SK-N-SH treated with all-trans-retinoic acid at 6 μM for 48 hours (cell line): Measurements from ENCODE around the gene DCDC1.

Experiments
- ESRRG ChIP-seq: fragments of 250-450 bp; sonication (Bioruptor Pico); IDR thresholded peaks from 2 replicates; pipeline ENCODE4 v1.6.1; 2021; ENCODE audit warnings: mild to moderate bottlenecking
- PPARA ChIP-seq: fragments of 250-450 bp; sonication (Bioruptor Pico); IDR thresholded peaks from 2 replicates; pipeline ENCODE4 v1.5.0; 2020; ENCODE audit warnings: mild to moderate bottlenecking, borderline replicate concordance
- RARB ChIP-seq: fragments of 250-450 bp; sonication (Bioruptor Pico); IDR thresholded peaks from 2 replicates; pipeline ENCODE4 v1.8.0; 2021; ENCODE audit warnings: mild to moderate bottlenecking, moderate library complexity
- ZFP30 ChIP-seq: fragments of 450-650 bp; formaldehyde crosslinking; IDR thresholded peaks from 2 replicates; pipeline ENCODE4 v1.5.0; 2022; ENCODE audit warnings: mild to moderate bottlenecking, moderate library complexity
- ZNF565 ChIP-seq: fragments of 450-650 bp; formaldehyde crosslinking; conservative IDR thresholded peaks from 2 replicates; pipeline ENCODE4 v1.5.0; 2020; ENCODE audit warnings: low read depth, mild to moderate bottlenecking, moderate library complexity
- ZNF8 ChIP-seq: fragments of 450-650 bp; formaldehyde crosslinking; IDR thresholded peaks from 2 replicates; pipeline ENCODE4 v1.5.0; 2020; ENCODE audit warnings: mild to moderate bottlenecking, moderate library complexity
- TF ChIP-seq, protein P1 (sequence below): fragments of 250-450 bp; sonication (Bioruptor Pico); IDR thresholded peaks from 2 replicates; pipeline ENCODE4 v1.8.0; 2020; ENCODE audit warnings: mild to moderate bottlenecking, moderate library complexity, borderline replicate concordance
- TF ChIP-seq, protein P2 (sequence below): fragments of 250-450 bp; sonication (Bioruptor Pico); IDR thresholded peaks from 2 replicates; pipeline ENCODE4 v1.8.0; 2021; ENCODE audit warnings: low read depth, mild to moderate bottlenecking, moderate library complexity, borderline replicate concordance
- TF ChIP-seq, protein P3 (sequence below): fragments of 250-450 bp; sonication (Bioruptor Pico); IDR thresholded peaks from 2 replicates; pipeline ENCODE4 v1.5.1; 2020; ENCODE audit warnings: low read depth, mild to moderate bottlenecking, moderate library complexity
- TF ChIP-seq, protein P4 (sequence below): fragments of 250-450 bp; sonication (Bioruptor Pico); IDR thresholded peaks from 2 replicates; pipeline ENCODE4 v1.5.0; 2020; ENCODE audit warnings: mild to moderate bottlenecking, moderate library complexity

DNA sequence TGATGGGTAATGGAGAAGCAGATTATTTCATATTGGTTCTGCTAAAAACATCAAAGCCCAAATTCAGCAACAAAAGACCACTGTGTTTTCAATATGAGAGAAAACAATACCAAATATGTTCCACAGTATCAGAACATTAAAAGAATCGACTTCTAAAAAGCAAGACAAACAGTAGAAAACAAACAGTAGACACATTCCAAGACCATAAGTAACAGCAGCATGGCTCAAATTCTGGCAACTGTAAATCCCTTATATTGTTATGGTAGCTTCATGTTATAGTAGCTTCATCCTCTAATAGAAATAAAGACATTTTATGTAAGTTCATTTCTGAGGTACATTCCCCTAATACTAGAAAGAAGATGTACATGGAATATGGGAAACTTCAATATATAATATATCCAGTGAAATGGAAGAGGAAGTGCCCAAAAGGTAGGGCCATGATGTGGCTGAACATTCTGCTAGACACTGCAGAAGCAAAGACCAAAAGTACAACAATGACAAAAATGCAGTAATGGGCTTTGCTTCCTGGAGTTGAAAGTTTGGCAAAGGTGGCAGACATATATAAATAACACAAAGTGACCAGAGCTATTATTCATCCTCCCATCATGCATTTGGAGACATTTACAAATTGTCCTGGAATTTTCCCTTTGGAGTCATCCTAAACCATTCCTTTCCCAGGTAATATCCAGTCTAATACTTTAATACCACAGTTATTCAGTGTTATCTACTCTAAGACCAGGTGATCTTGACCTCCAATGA is 299.9 kb downstream of the DCDC1 start:
- TF ChIP-seq, protein P1, sequence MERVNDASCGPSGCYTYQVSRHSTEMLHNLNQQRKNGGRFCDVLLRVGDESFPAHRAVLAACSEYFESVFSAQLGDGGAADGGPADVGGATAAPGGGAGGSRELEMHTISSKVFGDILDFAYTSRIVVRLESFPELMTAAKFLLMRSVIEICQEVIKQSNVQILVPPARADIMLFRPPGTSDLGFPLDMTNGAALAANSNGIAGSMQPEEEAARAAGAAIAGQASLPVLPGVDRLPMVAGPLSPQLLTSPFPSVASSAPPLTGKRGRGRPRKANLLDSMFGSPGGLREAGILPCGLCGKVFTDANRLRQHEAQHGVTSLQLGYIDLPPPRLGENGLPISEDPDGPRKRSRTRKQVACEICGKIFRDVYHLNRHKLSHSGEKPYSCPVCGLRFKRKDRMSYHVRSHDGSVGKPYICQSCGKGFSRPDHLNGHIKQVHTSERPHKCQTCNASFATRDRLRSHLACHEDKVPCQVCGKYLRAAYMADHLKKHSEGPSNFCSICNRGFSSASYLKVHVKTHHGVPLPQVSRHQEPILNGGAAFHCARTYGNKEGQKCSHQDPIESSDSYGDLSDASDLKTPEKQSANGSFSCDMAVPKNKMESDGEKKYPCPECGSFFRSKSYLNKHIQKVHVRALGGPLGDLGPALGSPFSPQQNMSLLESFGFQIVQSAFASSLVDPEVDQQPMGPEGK = no peak
- no peak for TF ChIP-seq PPARA (CRISPR knock-in tag)
- no peak for TF ChIP-seq ESRRG (CRISPR knock-in tag)
- TF ChIP-seq, protein P2, sequence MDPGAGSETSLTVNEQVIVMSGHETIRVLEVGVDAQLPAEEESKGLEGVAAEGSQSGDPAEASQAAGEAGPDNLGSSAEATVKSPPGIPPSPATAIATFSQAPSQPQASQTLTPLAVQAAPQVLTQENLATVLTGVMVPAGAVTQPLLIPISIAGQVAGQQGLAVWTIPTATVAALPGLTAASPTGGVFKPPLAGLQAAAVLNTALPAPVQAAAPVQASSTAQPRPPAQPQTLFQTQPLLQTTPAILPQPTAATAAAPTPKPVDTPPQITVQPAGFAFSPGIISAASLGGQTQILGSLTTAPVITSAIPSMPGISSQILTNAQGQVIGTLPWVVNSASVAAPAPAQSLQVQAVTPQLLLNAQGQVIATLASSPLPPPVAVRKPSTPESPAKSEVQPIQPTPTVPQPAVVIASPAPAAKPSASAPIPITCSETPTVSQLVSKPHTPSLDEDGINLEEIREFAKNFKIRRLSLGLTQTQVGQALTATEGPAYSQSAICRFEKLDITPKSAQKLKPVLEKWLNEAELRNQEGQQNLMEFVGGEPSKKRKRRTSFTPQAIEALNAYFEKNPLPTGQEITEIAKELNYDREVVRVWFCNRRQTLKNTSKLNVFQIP (CRISPR knock-in tag) = no peak
- TF ChIP-seq ZNF565 = no peak
- TF ChIP-seq, protein P3, sequence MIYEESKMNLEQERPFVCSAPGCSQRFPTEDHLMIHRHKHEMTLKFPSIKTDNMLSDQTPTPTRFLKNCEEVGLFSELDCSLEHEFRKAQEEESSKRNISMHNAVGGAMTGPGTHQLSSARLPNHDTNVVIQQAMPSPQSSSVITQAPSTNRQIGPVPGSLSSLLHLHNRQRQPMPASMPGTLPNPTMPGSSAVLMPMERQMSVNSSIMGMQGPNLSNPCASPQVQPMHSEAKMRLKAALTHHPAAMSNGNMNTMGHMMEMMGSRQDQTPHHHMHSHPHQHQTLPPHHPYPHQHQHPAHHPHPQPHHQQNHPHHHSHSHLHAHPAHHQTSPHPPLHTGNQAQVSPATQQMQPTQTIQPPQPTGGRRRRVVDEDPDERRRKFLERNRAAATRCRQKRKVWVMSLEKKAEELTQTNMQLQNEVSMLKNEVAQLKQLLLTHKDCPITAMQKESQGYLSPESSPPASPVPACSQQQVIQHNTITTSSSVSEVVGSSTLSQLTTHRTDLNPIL = no peak
- TF ChIP-seq RARB (CRISPR knock-in tag) = no peak
- TF ChIP-seq ZNF8 (CRISPR knock-in tag) = no peak
- no peak for TF ChIP-seq ZFP30 (CRISPR knock-in tag)
- TF ChIP-seq, protein P4, sequence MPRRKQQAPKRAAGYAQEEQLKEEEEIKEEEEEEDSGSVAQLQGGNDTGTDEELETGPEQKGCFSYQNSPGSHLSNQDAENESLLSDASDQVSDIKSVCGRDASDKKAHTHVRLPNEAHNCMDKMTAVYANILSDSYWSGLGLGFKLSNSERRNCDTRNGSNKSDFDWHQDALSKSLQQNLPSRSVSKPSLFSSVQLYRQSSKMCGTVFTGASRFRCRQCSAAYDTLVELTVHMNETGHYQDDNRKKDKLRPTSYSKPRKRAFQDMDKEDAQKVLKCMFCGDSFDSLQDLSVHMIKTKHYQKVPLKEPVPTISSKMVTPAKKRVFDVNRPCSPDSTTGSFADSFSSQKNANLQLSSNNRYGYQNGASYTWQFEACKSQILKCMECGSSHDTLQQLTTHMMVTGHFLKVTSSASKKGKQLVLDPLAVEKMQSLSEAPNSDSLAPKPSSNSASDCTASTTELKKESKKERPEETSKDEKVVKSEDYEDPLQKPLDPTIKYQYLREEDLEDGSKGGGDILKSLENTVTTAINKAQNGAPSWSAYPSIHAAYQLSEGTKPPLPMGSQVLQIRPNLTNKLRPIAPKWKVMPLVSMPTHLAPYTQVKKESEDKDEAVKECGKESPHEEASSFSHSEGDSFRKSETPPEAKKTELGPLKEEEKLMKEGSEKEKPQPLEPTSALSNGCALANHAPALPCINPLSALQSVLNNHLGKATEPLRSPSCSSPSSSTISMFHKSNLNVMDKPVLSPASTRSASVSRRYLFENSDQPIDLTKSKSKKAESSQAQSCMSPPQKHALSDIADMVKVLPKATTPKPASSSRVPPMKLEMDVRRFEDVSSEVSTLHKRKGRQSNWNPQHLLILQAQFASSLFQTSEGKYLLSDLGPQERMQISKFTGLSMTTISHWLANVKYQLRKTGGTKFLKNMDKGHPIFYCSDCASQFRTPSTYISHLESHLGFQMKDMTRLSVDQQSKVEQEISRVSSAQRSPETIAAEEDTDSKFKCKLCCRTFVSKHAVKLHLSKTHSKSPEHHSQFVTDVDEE = no peak
